CD4-positive, alpha-beta T cell (primary cell): ENCODE results near the gene ARHGAP26. TPM values are rescaled to one million over a fixed set of nuclear protein-coding genes. Genes with fewer than 3 reads are reported as not detected.

Experiments
- ATAC-seq: fragments of 200-7000 bp; cut with Tn5 transposase; one replicate; pipeline ENCODE4 v1.10.0; 2022; ENCODE audit warnings: mild to moderate bottlenecking; ENCODE audit not compliant: poor library complexity
- CTCF ChIA-PET: fragments of 350-600 bp; sonication (Branson Sonifier 250); formaldehyde crosslinking; loops from one replicate; lab custom pipeline; 2021; ENCODE audit warnings: antibody characterized with exemption, inconsistent platforms; lab: Charles Lee
- POLR2A ChIA-PET: fragments of 350-600 bp; sonication (Branson Sonifier 250); formaldehyde crosslinking; loops from one replicate; lab custom pipeline; 2021; ENCODE audit warnings: antibody characterized with exemption, inconsistent platforms; lab: Charles Lee
- DNase-seq, 14 experiments: peaks; one replicate each; pipeline ENCODE4 v3.0.0-alpha.2; 2013 to 2020; ENCODE audit warnings: mixed read lengths in 2 of 14
- H3K27ac ChIP-seq, 2 donors: one replicate each; pipeline versions ENCODE4 v1.5.1 to v1.7.0; 2013; ENCODE audit warnings: low read length in 2 of 2, low read depth in 1 of 2, mild to moderate bottlenecking in 1 of 2
- H3K27me3 ChIP-seq, 2 experiments: 1 replicate in 1 of 2; 2 replicates in 1 of 2; pipeline versions ENCODE4 v1.6.1 to v1.7.0; 2013; ENCODE audit warnings: low read length in 2 of 2, control low read depth in 1 of 2, mild to moderate bottlenecking in 1 of 2, moderate library complexity in 1 of 2; ENCODE audit not compliant: insufficient read depth in 2 of 2, control insufficient read depth in 1 of 2
- H3K36me3 ChIP-seq: one replicate; pipeline ENCODE4 v1.6.1; 2013; ENCODE audit warnings: low read length, control low read depth; ENCODE audit not compliant: insufficient read depth
- H3K4me1 ChIP-seq: one replicate; pipeline ENCODE4 v1.6.1; 2013; ENCODE audit warnings: low read length, control low read depth; ENCODE audit not compliant: insufficient read depth
- H3K4me3 ChIP-seq: one replicate; pipeline ENCODE4 v1.5.1; 2013; ENCODE audit warnings: mild to moderate bottlenecking, low read length, moderate library complexity
- H3K9me3 ChIP-seq, 2 experiments: 1 replicate in 1 of 2; 2 replicates in 1 of 2; pipeline versions ENCODE4 v1.6.1 to v1.7.0; 2013; ENCODE audit warnings: low read length in 2 of 2, mild to moderate bottlenecking in 2 of 2, control low read depth in 1 of 2, moderate library complexity in 1 of 2; ENCODE audit not compliant: control insufficient read depth in 1 of 2, insufficient read depth in 1 of 2
- H3K27ac Mint-ChIP-seq: one replicate; pipeline ENCODE4 v1.8.0; 2020; ENCODE audit warnings: mixed read lengths
- H3K27me3 Mint-ChIP-seq: one replicate; pipeline ENCODE4 v1.8.0; 2021; ENCODE audit warnings: mixed read lengths
- H3K36me3 Mint-ChIP-seq: one replicate; pipeline ENCODE4 v1.8.0; 2021; ENCODE audit warnings: low read depth, mixed read lengths
- H3K4me1 Mint-ChIP-seq: one replicate; pipeline ENCODE4 v1.8.0; 2021; ENCODE audit warnings: low read depth, mixed read lengths
- H3K4me3 Mint-ChIP-seq: one replicate; pipeline ENCODE4 v1.8.0; 2020; ENCODE audit warnings: mild to moderate bottlenecking, mixed read lengths
- H3K9me3 Mint-ChIP-seq: one replicate; pipeline ENCODE4 v1.8.0; 2020; ENCODE audit warnings: mixed read lengths
- intact Hi-C, 2 experiments: fragments of 100-400 bp; cut with DNase I in 1 of 2; cut with micrococcal nuclease in 1 of 2; formaldehyde crosslinking; loops; one replicate each; pipeline versions ENCODE4 v1.15.1 to v1.9.0; 2023 to 2025; cut with DNase I, micrococcal nuclease
- total RNA-seq, 174 experiments: library from RNA in 2 of 174; stranded (reverse) in 2 of 174; gene quantifications; one replicate each; pipeline ENCODE4 v1.2.3 and lab custom pipeline; 2021 to 2026
- TF ChIP-seq, protein P1 (sequence below): fragments of 200-600 bp; IDR thresholded peaks from one replicate; pipeline ENCODE4 v1.8.0; 2022; ENCODE audit warnings: antibody characterized with exemption, mild to moderate bottlenecking

Gene ARHGAP26
- total RNA-seq, 2 experiments from 2014 or later = 24.9 to 27.3 TPM

GRCh38 chr5:143156572-143156971 is 386.4 kb downstream of the ARHGAP26 start:
- ChIA-PET CTCF (no interaction called here), POLR2A (interaction anchor here (1.1 kb wide), 1 partner anchor 40 kb away, joined by 3 read pairs; no protein-coding TSS in a partner anchor)
- DNase-seq (no peak), ATAC-seq (no peak)
- no peak overlapping the region for H3K27ac Mint-ChIP-seq
- Histone ChIP-seq H3K27me3 (no peaks in the 10 kb centered on the region), H3K27ac (no peak overlapping the region), H3K4me1 (no peaks in the 10 kb centered on the region), H3K36me3 (no peaks in the 10 kb centered on the region), H3K4me3 (no peak overlapping the region), H3K9me3 (no peaks in the 10 kb centered on the region)
- peaks cover 14% of the 10 kb centered on the region for H3K36me3 Mint-ChIP-seq
- TF ChIP-seq, protein P1, sequence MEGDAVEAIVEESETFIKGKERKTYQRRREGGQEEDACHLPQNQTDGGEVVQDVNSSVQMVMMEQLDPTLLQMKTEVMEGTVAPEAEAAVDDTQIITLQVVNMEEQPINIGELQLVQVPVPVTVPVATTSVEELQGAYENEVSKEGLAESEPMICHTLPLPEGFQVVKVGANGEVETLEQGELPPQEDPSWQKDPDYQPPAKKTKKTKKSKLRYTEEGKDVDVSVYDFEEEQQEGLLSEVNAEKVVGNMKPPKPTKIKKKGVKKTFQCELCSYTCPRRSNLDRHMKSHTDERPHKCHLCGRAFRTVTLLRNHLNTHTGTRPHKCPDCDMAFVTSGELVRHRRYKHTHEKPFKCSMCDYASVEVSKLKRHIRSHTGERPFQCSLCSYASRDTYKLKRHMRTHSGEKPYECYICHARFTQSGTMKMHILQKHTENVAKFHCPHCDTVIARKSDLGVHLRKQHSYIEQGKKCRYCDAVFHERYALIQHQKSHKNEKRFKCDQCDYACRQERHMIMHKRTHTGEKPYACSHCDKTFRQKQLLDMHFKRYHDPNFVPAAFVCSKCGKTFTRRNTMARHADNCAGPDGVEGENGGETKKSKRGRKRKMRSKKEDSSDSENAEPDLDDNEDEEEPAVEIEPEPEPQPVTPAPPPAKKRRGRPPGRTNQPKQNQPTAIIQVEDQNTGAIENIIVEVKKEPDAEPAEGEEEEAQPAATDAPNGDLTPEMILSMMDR = no peak
- no peaks in the 10 kb centered on the region for H3K4me1 Mint-ChIP-seq
- H3K4me3 Mint-ChIP-seq = no peak overlapping the region
- intact Hi-C loops = no loop called here
- H3K9me3 Mint-ChIP-seq = no peaks in the 10 kb centered on the region
- H3K27me3 Mint-ChIP-seq = no peaks in the 10 kb centered on the region

GRCh38 chr5:143159031-143159430 is 388.9 kb downstream of the ARHGAP26 start:
- Mint-ChIP-seq H3K9me3 (no peaks in the 10 kb centered on the region), H3K36me3 (peaks cover 13% of the 10 kb centered on the region), H3K27me3 (no peaks in the 10 kb centered on the region), H3K4me1 (no peaks in the 10 kb centered on the region), H3K4me3 (no peak overlapping the region), H3K27ac (no peak overlapping the region)
- DNase-seq = no peak
- Histone ChIP-seq H3K27me3 (no peaks in the 10 kb centered on the region), H3K9me3 (no peaks in the 10 kb centered on the region), H3K27ac (no peak overlapping the region), H3K4me1 (no peaks in the 10 kb centered on the region), H3K36me3 (no peaks in the 10 kb centered on the region), H3K4me3 (no peak overlapping the region)
- no peak for ATAC-seq
- intact Hi-C loops = no loop called here
- CTCF ChIA-PET = no interaction called here
- POLR2A ChIA-PET = no interaction called here
- TF ChIP-seq, protein P1 = no peak

DNA sequence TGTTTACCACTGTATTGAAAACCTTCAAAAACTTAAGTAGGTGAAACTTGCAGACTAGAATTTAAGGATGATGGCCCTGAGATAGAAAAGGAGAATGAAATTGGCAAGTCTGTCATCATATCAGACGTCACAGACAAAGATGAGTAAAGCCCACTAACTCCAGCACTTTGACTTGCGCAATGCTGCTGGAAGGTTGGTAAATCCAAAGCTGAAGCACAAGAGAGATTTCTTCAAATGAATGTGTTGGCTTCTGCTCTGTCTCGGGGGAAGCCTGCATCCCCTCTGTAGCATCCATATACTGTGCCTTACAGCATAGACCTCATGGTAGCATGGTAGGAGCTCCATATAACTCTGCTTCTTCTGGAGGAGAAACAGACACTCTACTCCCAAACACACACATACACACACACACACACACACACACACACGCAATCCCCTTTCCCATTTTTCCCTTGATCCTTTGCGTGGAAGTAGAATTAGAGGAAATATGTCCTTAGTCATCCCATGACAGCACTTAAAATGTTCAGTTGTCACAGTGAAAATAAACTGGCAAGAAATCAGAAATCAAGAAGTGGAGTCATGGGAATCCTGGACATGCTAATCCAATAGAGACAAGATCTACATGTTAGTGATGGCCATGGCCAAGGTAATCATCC is 391.8 kb downstream of the ARHGAP26 start:
- Histone ChIP-seq H3K4me1 (no peaks in the 10 kb centered on the region), H3K4me3 (no peak overlapping the region), H3K27ac (no peak overlapping the region), H3K27me3 (no peaks in the 10 kb centered on the region), H3K9me3 (no peaks in the 10 kb centered on the region), H3K36me3 (no peaks in the 10 kb centered on the region)
- no peaks in the 10 kb centered on the region for H3K4me1 Mint-ChIP-seq
- ATAC-seq (no peak), DNase-seq (peak in 2 of 14 experiments; percentile 44 to 52)
- no peak overlapping the region for H3K4me3 Mint-ChIP-seq
- ChIA-PET POLR2A (no interaction called here), CTCF (no interaction called here)
- no peak overlapping the region for H3K27ac Mint-ChIP-seq
- H3K36me3 Mint-ChIP-seq = peaks cover 23% of the 10 kb centered on the region
- no peaks in the 10 kb centered on the region for H3K9me3 Mint-ChIP-seq
- no peaks in the 10 kb centered on the region for H3K27me3 Mint-ChIP-seq
- intact Hi-C loops = no loop called here
- TF ChIP-seq, protein P1 = no peak
